Stimulated activated CD4-positive, alpha-beta T cell treated with anti-CD3 and anti-CD28 coated beads, Interleukin-1b, Interleukin-23, amount 100 ng/mL, for 4 hours (primary cell): ENCODE measurements around the gene DENND1C.
A peak's percentile ranks its signal among the peaks of the same experiment; 100 is the strongest.

Source experiments
- DNase-seq, 2 donors: peaks; one replicate each; pipeline ENCODE4 v3.0.0-alpha.2; 2020; ENCODE audit warnings: low read depth in 2 of 2

DENND1C gene, protein sequence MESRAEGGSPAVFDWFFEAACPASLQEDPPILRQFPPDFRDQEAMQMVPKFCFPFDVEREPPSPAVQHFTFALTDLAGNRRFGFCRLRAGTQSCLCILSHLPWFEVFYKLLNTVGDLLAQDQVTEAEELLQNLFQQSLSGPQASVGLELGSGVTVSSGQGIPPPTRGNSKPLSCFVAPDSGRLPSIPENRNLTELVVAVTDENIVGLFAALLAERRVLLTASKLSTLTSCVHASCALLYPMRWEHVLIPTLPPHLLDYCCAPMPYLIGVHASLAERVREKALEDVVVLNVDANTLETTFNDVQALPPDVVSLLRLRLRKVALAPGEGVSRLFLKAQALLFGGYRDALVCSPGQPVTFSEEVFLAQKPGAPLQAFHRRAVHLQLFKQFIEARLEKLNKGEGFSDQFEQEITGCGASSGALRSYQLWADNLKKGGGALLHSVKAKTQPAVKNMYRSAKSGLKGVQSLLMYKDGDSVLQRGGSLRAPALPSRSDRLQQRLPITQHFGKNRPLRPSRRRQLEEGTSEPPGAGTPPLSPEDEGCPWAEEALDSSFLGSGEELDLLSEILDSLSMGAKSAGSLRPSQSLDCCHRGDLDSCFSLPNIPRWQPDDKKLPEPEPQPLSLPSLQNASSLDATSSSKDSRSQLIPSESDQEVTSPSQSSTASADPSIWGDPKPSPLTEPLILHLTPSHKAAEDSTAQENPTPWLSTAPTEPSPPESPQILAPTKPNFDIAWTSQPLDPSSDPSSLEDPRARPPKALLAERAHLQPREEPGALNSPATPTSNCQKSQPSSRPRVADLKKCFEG

DNA sequence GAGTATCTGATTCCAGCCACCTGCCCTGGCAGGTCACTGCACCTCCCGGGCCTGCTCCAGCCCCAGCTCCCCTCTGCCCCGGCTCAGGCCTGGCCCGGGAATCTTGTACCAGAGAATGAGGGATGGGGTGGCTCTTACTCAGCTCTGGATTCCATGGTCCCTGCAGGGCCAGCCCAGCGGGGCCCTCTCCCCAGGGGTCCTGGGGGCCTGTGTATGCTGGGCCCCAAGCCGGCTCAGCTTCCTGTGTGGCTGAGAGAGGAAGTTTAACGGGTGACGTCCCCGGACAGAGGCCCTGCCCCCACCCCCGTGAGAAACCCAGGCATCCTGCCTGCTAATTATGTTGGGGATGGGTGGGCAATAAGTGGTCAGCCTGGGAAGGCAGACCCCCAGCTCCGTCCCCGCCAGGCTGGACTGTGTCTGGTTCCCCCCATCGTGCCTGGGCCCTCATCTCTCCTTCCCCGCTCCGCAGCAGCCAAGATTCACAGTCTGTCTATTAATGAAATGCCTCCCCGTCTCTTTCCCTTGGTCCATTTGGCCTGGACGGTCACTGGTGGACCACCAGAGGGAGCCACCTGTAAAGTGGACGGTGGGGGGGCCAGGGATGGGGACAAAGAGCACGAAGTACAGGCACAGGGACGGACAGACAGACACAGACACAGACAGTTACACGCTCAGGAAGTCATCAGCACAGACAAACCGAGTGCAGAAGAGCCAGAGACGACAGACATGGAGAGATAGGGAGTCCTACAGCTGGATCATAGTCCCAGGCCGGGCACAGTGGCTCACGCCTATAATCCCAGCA lies at the start of gene DENND1C:
TSS of gene DENND1C (minus strand) at position 247 of the 802 bp plus-strand sequence. CDS start at position 155, 92 bp downstream.
- DNase-seq = peak; percentile 44 to 63

DNA sequence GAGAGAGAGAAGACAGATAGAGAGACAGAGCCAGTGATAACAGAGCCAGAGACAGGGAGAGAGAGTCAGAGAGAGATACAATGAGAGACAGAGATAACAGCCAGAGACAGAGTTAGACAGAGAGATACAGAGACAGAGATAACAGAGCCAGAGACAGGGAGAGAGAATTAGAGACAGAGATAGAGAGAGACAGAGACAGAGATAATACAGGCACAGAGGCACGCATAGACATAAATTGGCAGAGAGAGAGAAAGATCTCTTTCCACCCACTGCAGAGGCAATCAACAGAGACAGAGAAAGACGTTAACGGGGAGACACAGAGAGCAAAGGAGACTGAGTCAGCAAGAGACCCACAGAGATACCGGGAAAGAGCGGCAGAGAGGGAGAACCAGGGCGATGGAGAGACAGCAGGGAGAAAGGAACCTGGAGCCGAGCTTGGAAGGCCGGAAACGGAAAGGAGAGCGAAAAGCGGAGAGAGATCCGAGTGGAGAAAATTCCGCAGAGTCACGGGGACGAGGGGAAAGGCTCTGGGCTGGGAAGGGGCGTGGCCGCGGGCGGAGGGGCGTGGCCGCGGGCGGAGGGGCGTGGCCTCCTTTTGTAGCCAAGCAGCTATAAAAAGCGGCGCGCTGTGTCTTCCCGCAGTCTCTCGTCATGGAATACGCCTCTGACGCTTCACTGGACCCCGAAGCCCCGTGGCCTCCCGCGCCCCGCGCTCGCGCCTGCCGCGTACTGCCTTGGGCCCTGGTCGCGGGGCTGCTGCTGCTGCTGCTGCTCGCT lies 49.0 kb upstream of the DENND1C start, which contains the start of gene TNFSF9:
TSS of gene TNFSF9 (plus strand) at position 641 of the 777 bp plus-strand sequence. CDS start at position 652, 11 bp downstream.
- peak; percentile 78 to 80 for DNase-seq

DNA sequence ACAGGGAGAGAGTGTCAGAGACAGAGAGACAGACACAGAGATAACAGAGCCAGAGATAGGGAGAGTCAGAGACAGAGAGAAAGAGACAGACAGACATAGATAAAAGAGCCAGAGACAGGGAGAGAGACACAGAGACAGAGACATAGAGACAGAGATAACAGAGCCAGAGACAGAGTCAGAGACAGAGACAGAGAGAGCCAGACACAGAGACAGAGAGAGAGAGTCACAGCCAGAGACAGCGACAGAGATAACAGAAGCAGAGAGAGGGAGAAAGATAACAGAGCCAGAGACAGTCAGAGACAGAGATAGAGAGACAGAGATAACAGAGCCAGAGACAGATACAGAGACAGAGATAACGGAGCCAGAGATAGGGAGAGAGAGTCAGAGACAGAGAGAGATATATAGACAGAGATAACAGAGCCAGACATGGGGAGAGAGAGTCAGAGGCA lies 48.4 kb upstream of the DENND1C start:
- DNase-seq = no peak

DNA sequence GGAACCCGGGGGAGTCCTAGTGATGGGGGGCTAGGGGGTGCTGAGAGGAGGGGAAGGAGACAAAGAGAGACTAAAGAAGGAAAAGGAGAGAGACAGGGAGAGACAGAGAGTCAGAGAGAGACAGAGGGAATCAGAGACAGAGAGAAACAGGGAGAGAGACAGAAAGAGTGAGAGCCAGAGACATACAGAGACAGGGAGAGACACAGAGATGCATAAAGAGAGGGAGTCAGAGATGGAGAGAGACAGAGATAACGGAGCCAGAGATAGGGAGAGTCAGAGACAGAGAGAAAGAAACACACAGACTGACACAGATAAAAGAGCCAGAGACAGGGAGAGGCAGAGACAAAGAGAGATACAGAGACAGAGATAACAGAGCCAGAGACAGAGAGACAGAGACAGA lies 47.8 kb upstream of the DENND1C start:
- no peak for DNase-seq

DNA sequence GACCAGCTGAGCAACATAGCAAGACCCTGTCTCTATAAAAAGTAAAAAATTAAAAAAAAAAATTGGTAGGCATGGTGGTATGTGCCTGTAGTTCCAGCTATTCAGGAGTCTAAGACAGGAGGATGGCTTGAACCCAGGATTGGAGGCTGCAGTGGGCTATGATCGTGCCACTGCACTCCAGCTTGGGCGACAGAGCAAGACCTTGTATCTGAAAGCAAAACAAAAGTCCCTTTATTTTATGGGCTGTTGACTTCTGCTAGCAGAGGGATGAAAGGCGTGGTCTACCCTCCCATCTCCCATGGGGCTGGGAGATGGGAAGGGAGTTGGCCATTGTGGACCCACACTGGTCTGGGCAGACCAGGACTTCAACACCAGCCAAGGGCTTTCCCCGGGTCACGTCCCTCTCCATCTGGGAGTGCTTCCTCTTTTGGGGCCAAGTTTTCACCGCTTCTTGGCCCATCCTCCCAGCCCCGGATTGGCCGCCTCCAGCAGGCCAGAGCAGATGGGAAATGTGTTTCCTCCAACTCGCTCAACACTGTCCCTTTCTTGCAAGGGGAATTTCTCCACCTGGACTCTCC lies 47.0 kb upstream of the DENND1C start:
- DNase-seq = no peak

DNA sequence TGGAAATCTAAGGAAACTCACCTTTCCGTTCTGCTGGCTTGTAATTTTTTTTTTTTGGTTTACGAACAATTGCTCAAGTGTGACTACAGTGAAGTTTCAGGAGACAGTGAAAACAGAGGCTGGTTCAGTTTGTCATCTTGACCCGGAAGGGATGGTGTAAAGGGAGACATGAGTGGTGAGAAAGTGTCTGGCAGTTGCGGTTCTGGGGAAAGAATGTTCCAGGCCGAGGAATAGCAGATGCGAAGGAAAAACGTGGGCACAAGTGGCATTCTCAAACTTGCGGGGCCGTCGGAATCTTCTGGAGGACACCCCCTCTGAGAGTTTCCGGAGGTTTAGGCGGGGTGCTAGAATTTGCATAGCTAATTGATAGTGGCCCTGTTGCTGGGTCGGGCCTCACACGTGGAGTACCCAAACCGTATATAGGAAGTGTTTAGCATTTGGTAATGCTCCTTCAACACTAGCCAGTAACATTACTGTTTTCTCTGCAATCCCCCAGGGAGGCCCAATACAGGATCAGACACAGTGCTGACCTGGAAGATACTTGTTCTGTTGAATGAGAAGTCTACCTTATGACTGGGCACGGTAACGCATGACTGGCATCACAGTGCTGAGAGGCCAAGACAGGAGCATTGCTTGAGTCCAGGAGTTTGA lies 46.4 kb upstream of the DENND1C start:
- DNase-seq = no peak

DNA sequence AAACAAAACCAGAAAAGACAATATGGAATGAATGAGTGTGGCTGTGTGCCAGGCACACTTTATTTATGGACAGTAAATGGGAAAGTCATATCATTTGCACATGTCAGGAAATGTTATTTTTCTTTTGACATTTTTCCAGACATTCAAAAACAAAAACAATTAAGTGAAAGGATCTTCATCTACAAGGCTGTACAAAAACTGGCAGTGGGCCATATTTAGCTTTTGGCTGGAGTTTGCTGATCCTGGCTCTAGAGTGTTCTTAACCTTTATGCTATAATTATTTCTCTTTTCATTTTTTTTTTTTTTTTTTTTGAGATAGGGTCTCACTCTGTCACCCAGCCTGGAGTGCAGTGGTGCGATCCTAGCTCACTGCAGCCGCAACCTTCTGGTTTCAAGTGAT lies 42.7 kb upstream of the DENND1C start:
- DNase-seq = no peak

DNA sequence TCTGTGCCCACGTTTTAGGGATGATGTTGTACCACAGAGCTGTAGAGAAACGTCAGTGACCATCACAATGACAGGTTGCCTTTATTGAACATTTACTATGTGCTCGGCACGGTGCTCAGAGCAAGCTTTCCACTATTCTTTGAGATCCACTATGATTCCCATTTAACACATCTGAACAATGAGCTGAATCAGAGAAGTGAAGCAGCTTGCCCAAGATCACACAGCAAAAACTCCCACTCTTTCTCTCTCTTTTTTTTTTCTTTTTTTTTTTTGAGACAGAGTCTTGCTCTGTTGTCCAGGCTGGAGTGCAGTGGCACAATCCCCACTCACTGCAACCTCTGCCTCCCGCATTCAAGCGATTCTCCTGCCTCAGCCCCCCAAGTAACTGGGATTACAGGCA lies 41.1 kb upstream of the DENND1C start:
- DNase-seq = no peak

DNA sequence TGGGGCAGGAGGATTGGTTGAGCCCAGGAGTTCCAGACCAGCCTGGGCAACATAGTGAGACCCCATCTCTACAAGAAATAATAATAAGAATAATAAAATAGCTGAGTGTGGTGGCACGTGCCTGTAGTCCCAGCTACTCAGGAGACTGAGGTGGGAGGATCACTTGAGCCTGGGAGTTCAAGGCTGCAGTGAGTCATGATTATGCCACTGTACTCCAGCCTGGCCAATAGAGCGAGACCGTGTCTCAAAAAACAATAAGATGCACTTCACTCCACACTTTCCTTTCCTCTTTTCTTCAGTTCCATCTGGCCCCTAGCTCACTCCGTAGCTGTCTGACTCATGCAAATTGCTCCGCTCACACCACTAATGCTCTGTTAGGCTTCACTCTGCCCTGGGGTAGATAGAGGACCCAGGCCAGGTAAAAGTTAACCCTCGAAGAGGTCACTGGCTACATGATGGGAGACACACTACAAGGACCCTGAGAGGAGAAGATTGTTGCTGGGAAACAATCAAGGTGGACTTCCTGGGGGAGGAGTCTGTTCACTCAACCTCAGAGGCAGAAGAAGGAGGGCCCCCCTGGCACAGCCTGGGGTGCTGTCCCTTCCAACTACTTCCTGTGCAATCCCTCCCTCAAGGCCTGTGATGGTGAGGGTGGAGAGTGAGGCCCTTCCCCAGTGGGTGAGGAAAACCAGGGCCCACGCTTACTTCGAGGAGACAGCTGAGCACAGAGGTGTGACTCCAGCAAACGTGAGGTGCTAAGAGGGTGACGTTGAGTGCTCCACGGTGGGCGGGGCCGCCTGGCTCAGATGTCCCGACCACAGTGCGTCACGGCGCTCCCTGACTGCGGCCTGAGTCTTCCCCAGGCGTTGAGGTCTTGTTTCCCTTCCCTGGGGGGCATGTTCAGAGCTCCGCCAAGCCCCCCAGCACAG lies 40.4 kb upstream of the DENND1C start:
- DNase-seq = peak in 1 of 2 donors; percentile 39

DNA sequence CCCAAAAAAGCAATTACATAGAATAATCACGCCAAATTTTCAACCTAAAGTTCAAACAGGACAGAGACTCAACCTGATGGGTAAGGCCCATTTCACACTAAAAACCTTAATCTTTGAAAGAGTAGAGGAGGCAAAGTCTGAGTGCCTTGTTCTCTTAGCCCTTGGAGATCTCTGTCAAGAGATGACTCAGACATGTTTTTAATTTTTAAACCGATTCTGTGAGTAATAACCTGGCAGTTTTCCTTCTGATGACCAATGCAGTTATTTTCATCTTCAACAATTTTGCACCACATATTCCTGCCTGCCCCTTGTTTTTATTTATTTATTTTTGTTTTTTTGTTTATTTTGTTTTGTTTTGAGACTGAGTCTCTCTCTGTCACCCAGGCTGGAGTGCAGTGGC lies 37.7 kb upstream of the DENND1C start:
- no peak for DNase-seq

DNA sequence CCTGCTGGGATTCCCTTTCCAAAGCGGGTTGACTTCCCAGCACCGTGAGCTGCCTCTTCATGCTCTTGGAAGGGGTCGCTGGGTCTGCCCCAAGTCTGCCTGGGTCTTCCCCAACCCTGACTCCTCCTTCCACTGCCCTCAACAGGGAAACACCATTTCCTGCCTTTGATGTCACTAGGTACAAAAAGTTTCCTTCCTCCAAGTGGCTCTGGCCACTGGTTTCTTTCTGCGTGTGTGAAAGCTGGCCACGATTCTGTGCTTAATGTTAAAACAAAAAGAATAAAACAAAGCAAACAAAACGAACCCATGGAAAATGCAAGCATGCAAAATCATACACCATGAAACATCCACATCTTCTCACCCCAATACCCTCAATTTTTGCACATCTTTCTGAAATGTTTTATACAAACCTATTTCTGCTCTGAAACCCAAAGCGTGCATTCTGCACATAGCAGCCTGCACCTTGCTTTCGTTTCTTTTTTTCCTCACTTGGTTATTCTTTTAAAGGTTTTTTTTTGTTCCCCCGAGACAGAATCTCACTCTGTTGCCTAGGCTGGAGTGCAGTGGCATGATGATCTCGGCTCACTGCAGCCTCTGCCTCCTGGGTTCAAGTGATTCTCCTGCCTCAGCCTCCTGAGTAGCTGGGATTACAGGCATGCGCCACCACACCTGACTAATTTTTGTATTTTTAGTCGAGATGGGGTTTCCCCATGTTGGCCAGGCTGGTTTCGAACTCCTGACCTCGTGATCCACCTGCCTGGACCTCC lies 36.7 kb upstream of the DENND1C start:
- no peak for DNase-seq

DNA sequence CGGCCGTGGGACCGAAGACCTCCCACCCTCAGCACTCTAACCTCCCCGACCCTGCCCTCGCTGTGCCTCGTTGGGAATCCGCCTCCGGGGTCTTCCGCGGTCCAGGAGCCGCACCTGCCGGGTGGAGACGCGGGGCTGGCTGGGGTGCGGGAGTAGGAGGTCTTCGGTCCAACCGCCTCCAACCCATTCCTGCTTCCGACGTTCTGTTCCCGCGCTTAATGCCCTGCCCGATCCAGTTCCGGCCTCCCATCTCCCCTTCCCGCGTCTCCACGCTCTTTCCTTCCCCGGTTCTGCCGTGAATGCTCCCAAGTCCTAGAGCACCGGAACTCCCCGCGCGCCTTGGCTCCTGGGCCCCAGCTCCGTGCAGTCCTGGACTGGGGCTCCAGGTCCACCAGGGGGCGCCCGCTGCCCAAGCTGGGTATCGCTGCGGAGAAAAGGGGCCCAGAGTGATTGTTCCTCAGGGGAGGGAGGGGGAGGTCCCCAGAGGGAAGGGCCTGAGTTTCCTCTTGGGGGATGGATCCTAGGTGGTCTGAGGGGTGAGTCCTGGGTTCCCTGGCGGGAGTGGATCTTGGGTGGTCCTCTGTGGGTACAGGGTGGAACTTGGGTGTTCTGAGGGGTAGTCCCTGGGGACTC lies 35.2 kb upstream of the DENND1C start:
- DNase-seq = peak; percentile 94 to 97

DNA sequence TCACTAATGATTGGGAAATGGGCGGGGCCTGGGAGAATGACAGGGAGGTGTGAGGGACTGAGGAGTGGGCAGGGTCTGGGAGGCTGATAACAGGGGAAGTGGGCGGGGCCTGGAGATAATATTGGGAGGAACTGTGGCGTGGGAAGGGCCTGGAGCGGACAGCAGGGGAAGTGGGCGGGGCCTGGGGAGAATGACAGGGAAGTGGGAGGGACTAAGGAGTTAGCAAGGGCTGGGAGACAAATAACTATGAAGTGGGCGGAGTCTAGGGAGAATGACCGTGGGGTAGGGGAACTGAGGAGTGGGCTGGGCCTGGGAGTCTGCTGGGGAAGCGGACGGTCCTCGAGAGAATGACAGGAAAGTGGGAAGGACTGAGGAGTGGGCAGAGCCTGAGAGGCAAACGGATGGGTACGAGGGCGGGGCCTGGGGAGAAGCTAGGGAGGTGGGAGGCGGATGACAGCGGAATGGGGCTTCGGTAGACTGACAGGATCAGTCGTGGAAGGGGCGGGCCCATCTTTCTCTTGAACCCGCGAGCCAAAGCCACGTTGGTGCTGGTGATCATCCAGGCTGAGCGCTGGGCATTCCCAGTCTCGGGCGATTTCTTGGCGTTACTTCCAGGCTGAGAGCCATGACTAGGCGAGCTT lies 34.6 kb upstream of the DENND1C start:
- peak in 1 of 2 donors; percentile 56 for DNase-seq

DNA sequence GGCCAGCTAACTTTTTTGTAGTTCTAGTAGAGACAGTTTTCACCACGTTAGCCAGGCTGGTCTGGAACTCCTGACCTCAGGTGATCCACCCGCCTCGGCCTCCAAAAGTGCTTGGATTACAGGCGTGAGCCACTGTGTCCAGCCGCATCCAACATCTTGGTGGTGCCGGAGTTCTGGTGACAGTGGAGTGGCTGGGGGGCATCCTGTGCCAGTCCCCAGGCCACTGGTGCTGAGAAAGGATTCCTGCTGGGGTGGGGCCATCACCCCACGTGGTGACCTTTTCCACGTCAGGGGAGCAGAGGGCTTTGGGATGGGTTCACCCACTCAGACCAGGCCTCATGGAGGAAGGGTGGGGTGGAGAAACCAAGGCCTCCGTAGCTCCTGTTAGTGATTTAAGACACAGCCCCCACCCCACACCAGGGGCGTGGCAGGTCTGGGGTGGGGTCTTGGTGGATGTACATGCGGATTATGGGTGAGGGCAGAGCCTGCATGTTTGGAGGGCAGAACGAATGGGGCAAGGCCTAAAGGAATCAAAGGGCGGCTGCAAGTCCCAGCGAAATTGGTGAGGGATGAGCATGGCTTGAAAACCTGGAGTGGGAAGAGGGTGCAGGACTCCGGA lies 33.4 kb upstream of the DENND1C start:
- no peak for DNase-seq

DNA sequence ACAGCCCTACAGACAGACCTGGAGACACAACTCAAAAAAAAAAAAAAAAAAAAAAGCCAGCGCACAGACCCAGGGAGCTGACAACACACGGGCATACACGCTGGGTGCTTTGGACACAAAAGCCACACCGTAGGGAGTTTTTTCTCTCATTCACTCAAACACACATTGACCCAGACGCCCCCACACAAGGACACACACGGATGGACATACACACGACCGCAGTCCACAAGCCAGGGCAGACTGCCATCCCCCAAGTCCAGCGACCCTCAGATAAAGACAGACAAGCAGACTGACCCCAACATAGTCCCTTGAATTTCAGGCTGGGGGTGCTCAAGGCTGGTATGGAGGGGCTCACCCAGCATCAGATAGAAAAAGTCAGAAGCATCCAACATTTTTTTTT lies 32.5 kb upstream of the DENND1C start:
- no peak for DNase-seq

DNA sequence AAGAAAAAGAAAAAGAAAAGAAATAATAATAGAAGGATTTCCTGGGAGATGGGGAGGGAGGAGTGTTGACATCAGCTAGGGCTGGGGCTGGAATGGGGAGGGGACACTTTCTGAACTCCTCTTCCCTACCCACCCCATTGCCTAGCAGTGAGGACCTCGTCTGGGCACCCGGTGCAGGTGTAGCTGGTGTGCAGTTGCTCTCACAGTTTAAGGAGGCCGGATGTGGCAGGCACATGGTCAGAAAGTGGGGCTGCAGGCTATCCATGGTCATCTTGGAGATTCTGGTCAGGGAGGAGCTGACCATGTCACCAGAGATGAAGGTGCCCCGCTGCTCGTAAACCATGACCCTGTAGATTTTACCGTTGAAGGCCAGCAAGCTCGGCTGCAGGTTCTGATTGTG lies 29.0 kb upstream of the DENND1C start:
- DNase-seq = no peak
